Measurements from ENCODE around the gene SMARCA4.

- TF ChIP-seq CTCF (IDR thresholded peaks at IDR 0.05) (no peak), POLR2A (IDR thresholded peaks at IDR 0.05) (no peak)
These were observed 36.2 kb upstream of the SMARCA4 start for GRCh38 chr19:10924597-10924996.

All from right lobe of liver (tissue), 4 donors.